CD1c-positive myeloid dendritic cell (primary cell): Measurements from ENCODE around the gene MAGI2.

Source experiments
- DNase-seq: peaks from one replicate; pipeline ENCODE4 v3.0.0-alpha.2; 2016; ENCODE audit errors: extremely low spot score

Gene MAGI2

GRCh38 chr7:78095549-78095948, 1357.9 kb downstream of the MAGI2 start:
- DNase-seq, result no peak

- no peak for DNase-seq
These were observed 1361.1 kb downstream of the MAGI2 start for GRCh38 chr7:78092331-78092730.

GRCh38 chr7:78090616-78091015, 1362.9 kb downstream of the MAGI2 start:
- no peak for DNase-seq

- DNase-seq, result no peak
These were observed 1369.9 kb downstream of the MAGI2 start for GRCh38 chr7:78083476-78084120.

- no peak for DNase-seq
These were observed 1370.9 kb downstream of the MAGI2 start for GRCh38 chr7:78082556-78082955.

- no peak for DNase-seq
These were observed 1371.6 kb downstream of the MAGI2 start for GRCh38 chr7:78081888-78082287.

GRCh38 chr7:78081344-78081743, 1372.1 kb downstream of the MAGI2 start:
- DNase-seq, result no peak

GRCh38 chr7:78080811-78081210, 1372.7 kb downstream of the MAGI2 start:
- no peak for DNase-seq

GRCh38 chr7:78080241-78080640, 1373.2 kb downstream of the MAGI2 start:
- DNase-seq, result no peak

- no peak for DNase-seq
These were observed 1378.8 kb downstream of the MAGI2 start for GRCh38 chr7:78074713-78075112.

GRCh38 chr7:78073609-78074382, 1379.7 kb downstream of the MAGI2 start:
- DNase-seq, result no peak

GRCh38 chr7:78072201-78072590, 1381.3 kb downstream of the MAGI2 start:
- DNase-seq, result no peak

- no peak for DNase-seq
These were observed 1381.8 kb downstream of the MAGI2 start for GRCh38 chr7:78071491-78072200.

- no peak for DNase-seq
These were observed 1386.9 kb downstream of the MAGI2 start for GRCh38 chr7:78066599-78066998.

GRCh38 chr7:78063758-78064157, 1389.7 kb downstream of the MAGI2 start:
- no peak for DNase-seq

- no peak for DNase-seq
These were observed 1391.3 kb downstream of the MAGI2 start for GRCh38 chr7:78062214-78062613.

- no peak for DNase-seq
These were observed 1395.9 kb downstream of the MAGI2 start for GRCh38 chr7:78057571-78057970.

- DNase-seq, result no peak
These were observed 1397.9 kb downstream of the MAGI2 start for GRCh38 chr7:78055599-78055998.

- no peak for DNase-seq
These were observed 1398.4 kb downstream of the MAGI2 start for GRCh38 chr7:78055001-78055573.

- no peak for DNase-seq
These were observed 1401.4 kb downstream of the MAGI2 start for GRCh38 chr7:78052112-78052511.

- DNase-seq, result no peak
These were observed 1405.7 kb downstream of the MAGI2 start for GRCh38 chr7:78047800-78048199.

GRCh38 chr7:78043159-78043558, 1410.3 kb downstream of the MAGI2 start:
- no peak for DNase-seq
